K562 (cell line): ENCODE measurements around the gene MAP3K4. TPM values are rescaled to one million over a fixed set of nuclear protein-coding genes. Genes with fewer than 3 reads are reported as not detected.

Experiments
- ATAC-seq: fragments of 200-7000 bp; cut with Tn5 transposase; 3 replicates; pipeline ENCODE4 v1.9.1; 2020; ENCODE audit warnings: moderate library complexity
- BruUV-seq: library from RNA; stranded (reverse); fragments of 400-500 nt; replicated peaks from 2 replicates; lab custom pipeline; 2021; lab: Mats Ljungman, UMichigan
- CTCF ChIA-PET: fragments of 300-600 bp; formaldehyde crosslinking; extraction: SDS; loops from one replicate; lab custom pipeline; 2021; ENCODE audit warnings: low intra/inter-chr PET ratio; lab: Yijun Ruan, JAX
- POLR2A ChIA-PET: fragments of 300-600, 350-650 bp; sonication (Branson Sonifier 250); formaldehyde crosslinking; extraction: SDS; loops from one replicate; lab custom pipeline; 2021; ENCODE audit warnings: antibody characterized with exemption, inconsistent platforms; lab: Yijun Ruan, JAX
- DNase-seq, 4 experiments: peaks; one replicate each; pipeline versions ENCODE4 v3.0.0 to v3.0.0-alpha.2; 2011 to 2018; ENCODE audit warnings: low spot score in 3 of 4, mixed read lengths in 3 of 4; ENCODE audit errors: extremely low read depth in 1 of 4
- FAIRE-seq: peaks from 2 replicates; lab custom pipeline; 2011; peaks lifted over from hg19 to GRCh38; lab: Jason Lieb, UNC
- H2AFZ ChIP-seq: 2 replicates; pipeline ENCODE4 v1.6.0; 2011; ENCODE audit warnings: low read depth, low read length, control low read depth, inconsistent platforms
- H3K27ac ChIP-seq: fragments of 200-600 bp; 3 replicates; pipeline ENCODE4 v1.8.0; 2011; ENCODE audit warnings: low read depth, mild to moderate bottlenecking, control low read depth, inconsistent platforms, low read length, moderate library complexity, mixed read lengths; ENCODE audit errors: extremely low read depth
- H3K27me3 ChIP-seq, 2 experiments: fragments of 300-600 bp in 1 of 2; 2 replicates in 1 of 2; 3 replicates in 1 of 2; pipeline versions ENCODE4 v1.6.0 to v1.8.0; 2011; ENCODE audit warnings: inconsistent platforms in 2 of 2, low read length in 2 of 2, mild to moderate bottlenecking in 1 of 2, mixed read lengths in 1 of 2, moderate library complexity in 1 of 2; ENCODE audit not compliant: control insufficient read depth in 2 of 2, insufficient read depth in 2 of 2
- H3K36me3 ChIP-seq: fragments of 300-600 bp; 3 replicates; pipeline ENCODE4 v1.8.0; 2011; ENCODE audit warnings: mild to moderate bottlenecking, low read length, inconsistent platforms; ENCODE audit not compliant: control insufficient read depth, insufficient read depth
- H3K4me1 ChIP-seq, 2 experiments: fragments of 200-600 bp in 1 of 2; replicated peaks in 1 of 2; 2 replicates in 1 of 2; 3 replicates in 1 of 2; pipeline versions ENCODE4 v1.5.1 to v1.8.0; 2011; ENCODE audit warnings: inconsistent platforms in 2 of 2, low read length in 2 of 2, mild to moderate bottlenecking in 1 of 2, mixed read lengths in 1 of 2, moderate library complexity in 1 of 2; ENCODE audit not compliant: control insufficient read depth in 2 of 2, insufficient read depth in 2 of 2
- H3K4me2 ChIP-seq: 2 replicates; pipeline ENCODE4 v1.6.1; 2011; ENCODE audit warnings: low read length, control low read depth, inconsistent platforms, mixed read lengths; ENCODE audit not compliant: insufficient read depth
- H3K4me3 ChIP-seq: fragments of 200-600 bp; sonication (generic), shearing (Covaris generic); 2 replicates; pipeline ENCODE4 v1.5.1; 2016; ENCODE audit warnings: control low read depth, inconsistent platforms
- H3K79me2 ChIP-seq: fragments of 200-600 bp; 3 replicates; pipeline ENCODE4 v1.8.0; 2011; ENCODE audit warnings: low read length, inconsistent platforms; ENCODE audit not compliant: control insufficient read depth, insufficient read depth
- H3K9ac ChIP-seq, 2 experiments: 2 replicates each; pipeline versions ENCODE4 v1.6.0 to v1.6.1; 2011; ENCODE audit warnings: low read depth in 2 of 2, low read length in 2 of 2, control low read depth in 1 of 2, inconsistent platforms in 1 of 2, mild to moderate bottlenecking in 1 of 2, mixed read lengths in 1 of 2; ENCODE audit not compliant: insufficient read depth in 1 of 2
- H3K9me1 ChIP-seq: one replicate; pipeline ENCODE4 v1.6.0; 2011; ENCODE audit warnings: inconsistent platforms, mild to moderate bottlenecking, low read length, moderate library complexity; ENCODE audit not compliant: control insufficient read depth, insufficient read depth
- H3K9me3 ChIP-seq: replicated peaks from 2 replicates; pipeline ENCODE4 v1.5.1; 2011; ENCODE audit warnings: low read depth, low read length, inconsistent platforms; ENCODE audit not compliant: control insufficient read depth, insufficient read depth
- H4K20me1 ChIP-seq: replicated peaks from 2 replicates; pipeline ENCODE4 v1.6.1; 2011; ENCODE audit warnings: low read length, inconsistent platforms, mixed read lengths; ENCODE audit not compliant: control insufficient read depth, insufficient read depth
- BRD4 ChIP-seq: fragments of 200-600 bp; sonication (generic); IDR thresholded peaks from 2 replicates; pipeline ENCODE4 v1.6.1; 2017; ENCODE audit warnings: inconsistent platforms
- COPS2 ChIP-seq: fragments of 450-650 bp; conservative IDR thresholded peaks from 2 replicates; pipeline ENCODE4 v1.6.1; 2016; ENCODE audit warnings: mild to moderate bottlenecking, moderate library complexity
- MLX ChIP-seq, 2 experiments: fragments of 450-650 bp in 1 of 2; sonication (generic) in 1 of 2; formaldehyde crosslinking; conservative IDR thresholded peaks; 2 replicates each; pipeline versions ENCODE4 v1.4.0 to v1.8.1; 2020 to 2022; ENCODE audit warnings: mild to moderate bottlenecking in 1 of 2, missing genetic modification reagents in 1 of 2
- SRSF3 ChIP-seq: fragments of 200-400 bp; formaldehyde crosslinking; IDR thresholded peaks from 2 replicates; pipeline ENCODE4 v1.6.1; 2016; ENCODE audit warnings: mild to moderate bottlenecking, low read length, moderate library complexity; ENCODE audit not compliant: insufficient read depth
- STAT5B ChIP-seq: fragments of 250-450 bp; sonication (Bioruptor Pico); IDR thresholded peaks from 2 replicates; pipeline ENCODE4 v1.8.0; 2021; ENCODE audit warnings: mild to moderate bottlenecking, inconsistent platforms
- U2AF1 ChIP-seq: fragments of 200-400 bp; formaldehyde crosslinking; optimal IDR thresholded peaks from 2 replicates; pipeline ENCODE3; 2017; ENCODE audit warnings: mild to moderate bottlenecking, low read depth, low read length, moderate library complexity
- ZNF175 ChIP-seq: fragments of 200-800 bp; sonication (Bioruptor generic); IDR thresholded peaks from 2 replicates; pipeline ENCODE4 v1.6.1; 2016; ENCODE audit warnings: low read depth, mild to moderate bottlenecking, missing genetic modification characterization, missing compliant biosample characterization
- ZNF766 ChIP-seq: fragments of 200-800 bp; sonication (Bioruptor generic); conservative IDR thresholded peaks from 2 replicates; pipeline ENCODE4 v1.6.1; 2016; ENCODE audit warnings: missing genetic modification characterization, missing compliant biosample characterization
- WGBS: fragments of 100-300 bp; shearing (Covaris generic); methylation state at CpG from one replicate; pipeline ENCODE4 v1.1.6; 2016; ENCODE audit warnings: low coverage, mixed read lengths; ENCODE audit not compliant: insufficient coverage; ENCODE audit errors: missing lambda C conversion rate; 5-methylcytosine and 5-hydroxymethylcytosine counted together
- in situ Hi-C: fragments of 300-500 bp; cut with MboI; formaldehyde crosslinking; loops from 4 replicates; pipeline ENCODE4 v1.15.0; 2018; ENCODE audit warnings: inconsistent platforms, mixed read lengths
- intact Hi-C: fragments of 100-400 bp; cut with micrococcal nuclease; formaldehyde crosslinking; loops from 2 replicates; pipeline ENCODE4 v1.14.2; 2022
- polyA plus RNA-seq, 8 experiments: library from polyadenylated mRNA; depleted of rRNA in 4 of 8; stranded (reverse) in 5 of 8; unstranded in 3 of 8; fragments of >200 nt; fragmentation: Nextera tagmentation in 2 of 8; fragmentation: Illumina TruSeq in 1 of 8; extraction: Ambion mirVana in 2 of 8; extraction: Trizol in 1 of 8; gene quantifications; 2 replicates each; pipeline versions ENCODE4 v1.2.1 to v1.2.3, GENCODE V29; 2011 to 2014; ENCODE audit warnings: inconsistent platforms in 1 of 8, missing spikeins in 1 of 8
- total RNA-seq, 7 experiments: library from RNA; depleted of rRNA in 6 of 7; stranded (reverse); fragments of >200 nt in 6 of 7; fragmentation: Illumina TruSeq in 2 of 7; extraction: Trizol in 2 of 7; gene quantifications; 2 replicates each; pipeline versions ENCODE4 v1.2.1 to v1.2.3, GENCODE V29; 2011 to 2021; ENCODE audit warnings: low replicate concordance in 1 of 7

The MAP3K4 gene
- total and polyA plus RNA-seq, 9 of the 15 experiments (the other 6 are each of a cell fraction or from before 2014, with no cell fraction given) = 21.0 to 77.2 (median 48.9) TPM

GRCh38 chr6:161008245-161008644 is 16.7 kb downstream of the MAP3K4 start:
- CTCF ChIA-PET = interaction anchor here (0.5 kb wide), 1 partner anchor 301 kb away, joined by 3 read pairs; no protein-coding TSS in a partner anchor
- FAIRE-seq (no peak), ATAC-seq (no peak), DNase-seq (no peak)
- Histone ChIP-seq H3K4me3 (no peak overlapping the region), H3K4me2 (no peak overlapping the region), H3K36me3 (0 out of 3 replicates have a peak, but pooled peaks cover 2% of the 10 kb centered on the region), H3K9me1 (no peaks in the 10 kb centered on the region), H3K9me3 (no peaks in the 10 kb centered on the region), H3K9ac (no peak overlapping the region), H3K27ac (no peak overlapping the region), H3K27me3 (no peaks in the 10 kb centered on the region), H3K79me2 (peaks cover 85% of the 10 kb centered on the region), H3K4me1 (no peaks in the 10 kb centered on the region), H4K20me1 (peaks cover 7% of the 10 kb centered on the region; the same call in 1 of the 2 replicates), H2AFZ (no peak overlapping the region)
- TF ChIP-seq COPS2 = no peak
- TF ChIP-seq STAT5B (CRISPR knock-in tag) = no peak
- TF ChIP-seq ZNF766 (CRISPR knock-in tag) = no peak
- TF ChIP-seq MLX (CRISPR knock-in tag; conservative IDR thresholded peaks at IDR 0.05) = no peak
- TF ChIP-seq ZNF175 = no peak
- no peak for TF ChIP-seq SRSF3
- TF ChIP-seq U2AF1 = no peak
- no peak for TF ChIP-seq BRD4
- POLR2A ChIA-PET = interaction anchor here (0.9 to 1.5 kb wide), 4 partner anchors 8 to 16 kb away, joined by 3 to 5 read pairs (median 4); partner anchors contain the start of gene MAP3K4
- BruUV-seq = no TSS peak
- WGBS = 97% methylated on average over 4 of the region's 4 CpGs
- intact Hi-C loops = no loop called here
- in situ Hi-C loops = no loop called here
